BJ (cell line): Measurements from ENCODE around the gene ASPN. TPM values are rescaled to one million over a fixed set of nuclear protein-coding genes. Genes with fewer than 3 reads are reported as not detected.
A peak's percentile ranks its signal among the peaks of the same experiment; 100 is the strongest.

Source experiments
- CTCF ChIA-PET: fragments of 350-600 bp; formaldehyde crosslinking; extraction: SDS; loops from one replicate; lab custom pipeline; 2021; ENCODE audit warnings: antibody characterized with exemption, inconsistent platforms; lab: Yijun Ruan, JAX
- POLR2A ChIA-PET: fragments of 300-600 bp; sonication (Branson Sonifier 250); formaldehyde crosslinking; extraction: SDS; loops from one replicate; lab custom pipeline; 2021; ENCODE audit warnings: antibody characterized with exemption; lab: Charles Lee
- DNase-seq: peaks from one replicate; pipeline ENCODE4 v3.0.0-alpha.2; 2011; ENCODE audit warnings: low read depth
- H3K27me3 ChIP-seq: 2 replicates; pipeline ENCODE4 v1.6.0; 2011; ENCODE audit warnings: low read length; ENCODE audit not compliant: control insufficient read depth, insufficient read depth
- H3K36me3 ChIP-seq: 2 replicates; pipeline ENCODE4 v1.5.1; 2011; ENCODE audit warnings: low read length; ENCODE audit not compliant: control insufficient read depth, insufficient read depth
- H3K4me3 ChIP-seq: 2 replicates; pipeline ENCODE4 v1.5.1; 2011; ENCODE audit warnings: low read depth, mild to moderate bottlenecking, control low read depth, low read length
- polyA plus RNA-seq: library from polyadenylated mRNA; depleted of rRNA; stranded (reverse); fragments of >200 nt; gene quantifications from 2 replicates; pipeline ENCODE4 v1.2.3, GENCODE V29; 2011
- TF ChIP-seq, protein P1 (sequence below): IDR thresholded peaks from 2 replicates; pipeline ENCODE4 v1.5.1; 2011; ENCODE audit warnings: low read depth, mild to moderate bottlenecking, control low read depth, inconsistent platforms, low read length, moderate library complexity; ENCODE audit not compliant: insufficient read depth

The ASPN gene
- polyA plus RNA-seq, 1 experiment = 3.4 TPM

DNA sequence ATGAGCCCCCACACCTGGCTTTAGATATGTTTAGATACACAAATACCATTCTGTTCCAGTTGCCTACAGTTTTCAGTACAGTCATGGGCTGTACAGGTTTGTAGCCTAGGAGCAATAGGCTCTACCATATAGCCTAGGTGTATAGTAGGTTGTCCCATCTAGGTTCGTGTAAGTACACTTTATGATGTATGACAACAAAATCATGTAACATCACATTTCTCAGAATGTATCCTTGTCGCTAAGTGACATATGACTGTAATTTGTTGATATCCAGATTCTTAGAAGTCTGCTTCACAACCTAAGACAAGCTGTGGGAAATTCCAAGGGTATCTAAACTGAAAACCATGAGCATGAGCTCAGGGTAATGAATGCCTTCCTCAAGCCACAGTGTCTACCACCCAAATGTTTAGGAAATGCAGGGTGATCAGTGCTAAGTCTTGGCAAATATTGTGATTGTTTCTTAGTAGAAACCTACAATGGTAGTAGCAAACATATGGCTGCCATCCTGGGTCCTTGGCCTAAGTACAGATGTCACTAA is 45.1 kb upstream of the ASPN start:
- CTCF ChIA-PET = interaction anchor here (0.5 to 1.9 kb wide), 2 partner anchors 11 to 14 kb away, joined by 5 read pairs; no protein-coding TSS in a partner anchor
- no peak overlapping the region for H3K4me3 ChIP-seq
- TF ChIP-seq, protein P1, sequence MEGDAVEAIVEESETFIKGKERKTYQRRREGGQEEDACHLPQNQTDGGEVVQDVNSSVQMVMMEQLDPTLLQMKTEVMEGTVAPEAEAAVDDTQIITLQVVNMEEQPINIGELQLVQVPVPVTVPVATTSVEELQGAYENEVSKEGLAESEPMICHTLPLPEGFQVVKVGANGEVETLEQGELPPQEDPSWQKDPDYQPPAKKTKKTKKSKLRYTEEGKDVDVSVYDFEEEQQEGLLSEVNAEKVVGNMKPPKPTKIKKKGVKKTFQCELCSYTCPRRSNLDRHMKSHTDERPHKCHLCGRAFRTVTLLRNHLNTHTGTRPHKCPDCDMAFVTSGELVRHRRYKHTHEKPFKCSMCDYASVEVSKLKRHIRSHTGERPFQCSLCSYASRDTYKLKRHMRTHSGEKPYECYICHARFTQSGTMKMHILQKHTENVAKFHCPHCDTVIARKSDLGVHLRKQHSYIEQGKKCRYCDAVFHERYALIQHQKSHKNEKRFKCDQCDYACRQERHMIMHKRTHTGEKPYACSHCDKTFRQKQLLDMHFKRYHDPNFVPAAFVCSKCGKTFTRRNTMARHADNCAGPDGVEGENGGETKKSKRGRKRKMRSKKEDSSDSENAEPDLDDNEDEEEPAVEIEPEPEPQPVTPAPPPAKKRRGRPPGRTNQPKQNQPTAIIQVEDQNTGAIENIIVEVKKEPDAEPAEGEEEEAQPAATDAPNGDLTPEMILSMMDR = no peak
- POLR2A ChIA-PET = no interaction called here
- no peaks in the 10 kb centered on the region for H3K36me3 ChIP-seq
- no peak for DNase-seq
- no peaks in the 10 kb centered on the region for H3K27me3 ChIP-seq

GRCh38 chr9:92525306-92525705 is 43.0 kb upstream of the ASPN start:
- DNase-seq = peak; percentile 19
- TF ChIP-seq, protein P1 = no peak
- no peak overlapping the region for H3K4me3 ChIP-seq
- CTCF ChIA-PET = interaction anchor here (0.6 kb wide), 1 partner anchor 28 kb away, joined by 4 read pairs; no protein-coding TSS in a partner anchor
- H3K27me3 ChIP-seq = no peaks in the 10 kb centered on the region
- no peaks in the 10 kb centered on the region for H3K36me3 ChIP-seq
- POLR2A ChIA-PET = no interaction called here

GRCh38 chr9:92524881-92525280 is 42.6 kb upstream of the ASPN start:
- H3K27me3 ChIP-seq = no peaks in the 10 kb centered on the region
- CTCF ChIA-PET = no interaction called here
- DNase-seq = no peak
- H3K4me3 ChIP-seq = no peak overlapping the region
- TF ChIP-seq, protein P1 = no peak
- POLR2A ChIA-PET = no interaction called here
- no peaks in the 10 kb centered on the region for H3K36me3 ChIP-seq

DNA sequence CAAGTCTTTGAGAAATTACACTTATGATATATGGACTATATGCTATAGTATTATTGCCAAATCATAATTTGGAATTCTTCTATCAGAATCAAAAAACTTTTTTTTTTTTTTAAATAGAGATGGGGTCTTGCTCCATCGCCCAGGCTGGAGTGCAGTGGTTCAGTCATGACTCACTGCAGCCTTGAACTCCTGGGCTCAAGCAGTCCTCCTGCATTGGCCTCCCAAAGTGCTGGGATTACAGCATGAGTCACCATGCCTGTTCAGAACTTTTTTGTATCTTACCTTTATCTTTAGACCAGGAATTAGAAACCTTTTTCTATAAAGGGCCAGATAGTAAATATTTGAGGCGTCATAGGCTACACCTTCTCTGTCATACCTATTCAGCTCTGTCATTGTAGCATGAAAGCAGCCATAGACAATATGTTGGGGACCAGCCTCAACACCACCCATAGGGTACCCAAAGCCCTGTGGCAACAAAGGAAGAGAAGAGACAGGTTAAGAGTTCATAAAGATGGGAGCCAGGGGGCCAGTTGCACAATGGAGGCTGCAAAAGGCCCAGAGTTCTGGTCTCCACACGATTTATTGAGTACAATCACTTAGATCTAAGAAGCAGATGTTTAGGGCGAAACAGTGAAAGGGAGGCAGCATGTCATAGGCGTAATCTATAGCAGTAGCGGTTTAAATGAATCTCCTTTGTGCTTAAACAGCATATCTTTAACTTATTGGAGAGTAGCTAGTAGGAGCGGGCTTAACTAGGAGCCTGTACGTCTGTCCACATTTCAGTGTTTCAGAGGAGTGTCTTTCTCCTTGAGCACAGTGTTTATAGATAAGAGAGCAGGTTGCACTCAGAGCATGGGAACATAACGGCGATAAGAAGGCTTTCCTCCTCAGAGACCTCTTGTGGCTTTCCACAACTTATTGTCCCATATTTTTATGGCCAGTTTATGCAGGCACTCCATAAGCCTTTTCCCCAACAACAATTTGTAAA is 41.0 kb upstream of the ASPN start:
- TF ChIP-seq, protein P1 = no peak
- ChIA-PET CTCF (no interaction called here), POLR2A (no interaction called here)
- H3K36me3 ChIP-seq = no peaks in the 10 kb centered on the region
- no peaks in the 10 kb centered on the region for H3K27me3 ChIP-seq
- no peak for DNase-seq
- no peak overlapping the region for H3K4me3 ChIP-seq

DNA sequence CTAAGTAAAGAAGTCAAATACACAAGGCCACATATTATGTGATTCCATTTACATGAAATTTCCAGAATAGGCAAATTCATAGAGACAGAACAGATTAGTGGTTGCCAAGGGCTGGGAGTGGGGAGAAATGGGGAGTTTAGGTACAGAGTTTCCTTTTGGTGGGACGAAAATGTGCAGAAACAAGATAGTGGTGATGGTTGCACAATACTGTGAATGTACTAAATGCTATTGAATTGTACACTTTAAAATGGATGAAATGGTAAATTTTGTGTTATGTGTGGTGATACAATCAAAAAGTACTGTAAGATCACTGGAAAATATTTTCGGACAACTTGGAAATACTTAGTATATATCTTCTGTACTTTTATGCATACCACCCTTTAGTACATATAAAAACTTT is 38.5 kb upstream of the ASPN start:
- CTCF ChIA-PET = no interaction called here
- H3K4me3 ChIP-seq = no peak overlapping the region
- H3K27me3 ChIP-seq = no peaks in the 10 kb centered on the region
- H3K36me3 ChIP-seq = no peaks in the 10 kb centered on the region
- TF ChIP-seq, protein P1 = no peak
- POLR2A ChIA-PET = no interaction called here
- no peak for DNase-seq
